Measurements from ENCODE around the gene HSF4.
A peak's percentile ranks its signal among the peaks of the same experiment; 100 is the strongest.

Gene HSF4

DNA sequence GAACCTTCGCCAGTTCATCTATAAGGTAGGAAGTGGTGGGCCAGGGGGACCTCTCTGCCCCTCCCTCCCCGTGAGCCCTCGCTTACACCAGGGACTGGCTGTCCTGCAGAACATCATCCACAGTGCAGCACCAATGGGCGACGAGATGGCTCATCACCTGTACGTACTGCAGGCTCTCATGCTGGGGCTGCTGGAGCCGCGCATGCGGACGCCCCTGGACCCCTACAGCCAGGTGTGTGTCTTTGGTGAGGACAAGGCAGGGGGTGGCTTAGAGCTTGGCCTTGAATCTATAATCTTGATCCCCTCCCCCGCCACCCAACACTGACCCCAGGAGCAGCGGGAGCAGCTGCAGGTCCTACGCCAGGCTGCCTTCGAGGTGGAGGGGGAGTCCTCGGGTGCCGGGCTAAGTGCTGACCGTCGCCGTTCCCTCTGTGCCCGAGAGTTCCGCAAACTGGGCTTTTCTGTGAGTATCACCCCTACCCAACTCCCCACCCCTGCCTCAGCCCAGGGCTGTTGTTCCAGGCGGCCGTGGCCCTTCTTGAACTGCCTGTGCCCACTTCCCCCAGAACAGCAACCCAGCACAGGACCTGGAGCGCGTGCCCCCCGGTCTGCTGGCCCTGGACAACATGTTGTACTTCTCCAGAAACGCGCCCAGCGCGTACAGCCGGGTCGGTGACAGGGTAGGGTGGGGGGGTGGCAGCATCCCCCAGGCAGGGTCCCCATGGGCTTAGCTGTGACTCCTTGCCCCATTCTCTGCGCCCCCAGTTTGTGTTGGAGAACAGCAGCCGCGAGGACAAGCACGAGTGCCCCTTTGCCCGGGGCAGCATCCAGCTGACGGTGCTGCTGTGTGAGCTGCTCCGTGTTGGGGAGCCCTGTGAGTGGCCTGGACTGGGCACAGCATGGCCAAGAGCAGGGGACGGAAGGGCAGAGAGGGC is 37.1 kb downstream of the HSF4 start:
- DNase-seq (ENCODE audit: low spot score) = no peak

DNA sequence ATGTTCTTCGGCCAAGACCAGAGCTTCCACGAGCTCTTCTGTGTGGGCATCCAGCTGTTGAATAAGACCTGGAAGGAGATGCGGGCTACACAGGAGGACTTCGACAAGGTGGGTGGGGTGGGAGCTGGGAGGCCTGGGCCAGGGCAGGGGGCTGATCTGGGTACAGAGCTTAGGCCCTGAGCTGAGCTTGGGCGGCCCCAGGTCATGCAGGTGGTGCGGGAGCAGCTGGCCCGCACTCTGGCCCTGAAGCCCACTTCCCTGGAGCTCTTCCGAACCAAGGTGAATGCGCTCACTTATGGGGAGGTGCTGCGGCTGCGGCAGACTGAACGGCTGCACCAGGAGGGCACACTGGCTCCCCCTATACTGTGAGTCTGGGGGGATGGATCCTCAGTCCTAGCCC is 37.9 kb downstream of the HSF4 start:
- DNase-seq (ENCODE audit: low spot score) = no peak

DNA sequence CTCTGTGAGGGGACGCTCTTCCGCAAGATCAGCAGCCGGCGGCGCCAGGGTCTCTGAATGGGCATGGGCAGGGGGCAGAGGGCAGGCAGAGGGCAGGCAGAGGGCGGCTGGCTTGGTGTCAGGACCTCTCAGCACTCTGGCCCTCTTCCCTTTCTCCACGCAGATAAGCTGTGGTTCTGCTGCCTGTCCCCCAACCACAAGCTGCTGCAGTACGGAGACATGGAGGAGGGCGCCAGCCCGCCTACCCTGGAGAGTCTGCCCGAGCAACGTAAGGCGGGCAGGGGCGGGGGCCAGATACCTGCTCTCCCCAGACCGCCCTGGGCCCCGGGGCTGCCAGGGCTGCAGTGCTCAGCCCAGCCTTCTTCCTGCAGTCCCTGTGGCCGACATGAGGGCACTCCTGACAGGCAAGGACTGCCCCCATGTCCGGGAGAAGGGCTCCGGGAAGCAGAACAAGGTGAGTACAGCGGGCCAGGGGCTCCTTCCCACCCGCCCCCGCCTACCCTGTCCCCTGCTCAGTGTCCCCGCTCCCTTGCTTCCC is 38.5 kb downstream of the HSF4 start:
- DNase-seq (ENCODE audit: low spot score) = no peak

DNA sequence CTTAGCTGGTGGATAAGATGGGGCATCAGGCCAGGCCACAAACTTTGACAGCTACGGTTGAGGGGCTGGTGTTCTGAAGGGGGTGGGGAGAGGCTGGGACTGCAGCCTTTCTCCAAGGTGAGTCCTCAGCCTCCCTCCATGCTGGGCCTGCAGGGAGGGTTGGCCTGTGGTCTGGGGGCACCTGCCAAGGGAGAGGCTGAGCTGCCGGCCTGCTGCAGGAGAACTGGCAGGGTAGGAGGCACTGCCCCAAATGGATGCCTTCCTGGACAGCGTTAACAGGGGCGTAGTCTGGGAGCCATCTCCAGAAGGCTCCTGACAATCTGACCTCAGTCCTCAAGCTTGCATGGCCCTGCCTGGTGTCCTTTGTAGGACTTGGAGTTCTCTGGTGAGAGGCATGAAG is 39.5 kb downstream of the HSF4 start:
- no peak for DNase-seq (ENCODE audit: low spot score)

DNA sequence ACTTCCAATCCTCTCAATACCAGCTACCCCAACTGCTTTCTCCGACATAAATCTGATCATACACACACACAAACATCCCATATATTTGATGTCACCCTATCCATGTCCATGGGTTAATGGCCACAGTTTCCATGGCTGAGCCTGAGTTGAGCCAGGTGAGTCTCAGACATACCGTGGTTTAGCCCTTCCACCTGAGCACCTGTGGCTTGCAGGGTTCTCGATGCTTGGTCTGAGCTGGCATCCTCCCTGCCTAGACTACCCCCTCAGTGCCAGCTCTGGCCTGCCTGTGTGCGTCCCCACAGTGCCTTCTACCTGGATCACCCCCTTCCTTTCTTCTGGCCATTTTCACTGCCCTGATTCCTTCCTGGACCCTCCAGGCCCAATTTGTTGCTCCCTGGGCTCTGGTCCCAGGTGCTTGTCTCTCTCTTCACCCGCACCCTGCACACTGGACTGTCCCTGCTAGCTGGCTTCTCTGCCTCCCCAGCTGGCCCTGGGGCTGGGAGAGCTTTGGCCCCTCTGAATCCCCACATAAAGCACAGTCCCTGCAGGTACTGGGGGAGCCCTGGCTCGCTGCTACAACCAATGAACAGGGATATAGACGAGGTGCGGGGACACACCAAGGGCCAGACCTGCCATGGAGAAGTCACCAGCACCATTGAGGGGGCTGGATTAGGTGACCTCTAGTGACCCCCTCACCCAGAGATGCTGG is 41.7 kb downstream of the HSF4 start:
- DNase-seq (ENCODE audit: low spot score) = no peak

DNA sequence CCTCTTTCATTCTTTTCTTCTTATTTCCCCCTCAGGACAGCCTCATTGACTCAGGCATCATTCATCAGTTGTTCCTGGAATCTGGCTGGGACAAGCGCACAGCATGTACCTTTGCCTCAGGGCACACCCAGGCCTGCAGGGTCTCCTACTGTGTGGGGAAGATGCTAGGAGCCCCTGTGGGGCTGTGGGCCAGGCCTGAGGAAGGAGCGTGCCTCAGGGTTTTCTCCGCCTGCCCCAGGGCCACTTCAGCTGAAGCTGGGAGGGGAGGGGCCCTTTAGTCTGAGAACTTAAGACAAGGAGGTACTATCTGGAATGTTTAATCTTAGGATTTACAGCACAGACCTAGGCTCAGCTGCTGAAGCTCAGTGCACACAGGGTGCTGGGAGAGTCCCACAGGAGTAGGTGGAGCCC is 42.3 kb downstream of the HSF4 start:
- no peak for DNase-seq (ENCODE audit: low spot score)

DNA sequence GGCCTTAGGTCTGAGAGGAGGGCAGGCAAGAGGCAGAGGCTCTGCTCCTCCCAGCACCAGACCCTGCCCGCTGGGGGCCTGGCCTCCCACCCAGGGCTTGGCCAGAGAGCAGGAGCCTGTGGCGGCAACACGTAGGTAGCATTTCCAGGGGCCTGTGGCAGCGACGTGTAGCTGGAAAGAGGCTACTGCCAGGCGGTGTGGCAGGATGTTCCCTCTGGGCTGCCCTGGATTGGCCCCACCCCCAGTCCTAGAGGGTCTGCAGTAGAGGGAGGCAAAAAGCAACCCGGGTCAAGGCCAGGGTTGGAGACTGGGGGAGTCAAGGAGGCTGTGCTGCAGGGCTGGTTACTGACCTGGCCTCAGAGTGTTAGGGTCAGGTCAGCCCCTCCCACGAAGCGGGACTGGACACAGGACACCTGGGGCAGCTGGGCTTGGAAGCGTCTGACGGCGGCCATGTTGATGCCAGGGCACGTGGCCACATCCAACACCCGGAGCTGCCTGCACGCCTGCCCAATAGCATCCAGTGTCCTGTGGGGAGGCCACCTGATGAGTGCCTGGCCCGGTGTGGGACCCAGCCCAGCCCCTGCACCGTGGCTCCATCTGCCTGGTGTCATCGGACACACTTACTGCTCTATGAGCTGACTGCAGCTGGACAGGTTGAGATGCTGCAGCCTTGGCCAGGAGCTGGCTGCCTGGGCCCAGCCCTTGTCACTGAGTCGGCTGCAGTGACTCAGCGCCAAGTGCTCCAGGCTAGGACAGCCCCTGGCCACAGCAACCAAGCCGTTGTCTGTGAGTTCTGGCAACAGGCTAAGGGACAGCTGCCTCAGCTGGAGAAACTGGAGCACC is 42.9 kb downstream of the HSF4 start:
- no peak for DNase-seq (ENCODE audit: low spot score)

DNA sequence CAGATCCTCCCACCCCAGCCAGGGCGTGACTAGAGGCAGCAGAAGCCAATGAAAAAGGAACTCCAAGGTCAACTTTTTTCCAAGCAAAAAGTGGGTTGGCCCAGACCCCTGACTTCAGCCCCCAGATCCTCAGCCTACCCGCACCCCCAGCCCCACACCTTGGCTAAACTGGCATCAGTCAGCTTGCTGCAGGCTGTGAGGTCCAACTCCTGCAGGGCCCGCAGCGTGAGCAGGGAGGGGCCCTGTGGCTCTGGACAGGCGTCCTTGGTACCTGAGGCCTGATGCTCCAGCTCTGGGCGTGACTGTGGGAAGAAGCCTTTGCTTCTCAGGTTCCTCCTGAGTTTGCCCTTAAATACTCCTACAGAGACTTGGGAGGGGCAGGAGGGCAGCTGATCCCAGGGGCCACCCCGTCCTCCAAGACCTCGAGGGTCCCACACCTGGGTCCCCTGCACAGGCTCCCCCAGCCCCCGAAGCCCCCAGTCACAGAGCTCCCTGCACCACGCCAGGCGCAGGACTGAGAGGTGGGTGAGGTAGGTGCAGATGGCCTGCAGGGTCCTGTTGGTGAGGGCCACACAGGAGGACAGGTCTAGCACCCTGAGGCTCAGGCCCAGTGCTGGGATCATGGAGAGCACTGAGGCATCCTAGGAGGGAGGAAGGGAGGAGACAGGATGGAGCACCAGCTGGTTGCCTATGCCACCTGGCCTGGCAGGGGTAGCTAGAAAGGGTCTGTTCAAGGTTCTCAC is 43.8 kb downstream of the HSF4 start:
- no peak for DNase-seq (ENCODE audit: low spot score)

DNA sequence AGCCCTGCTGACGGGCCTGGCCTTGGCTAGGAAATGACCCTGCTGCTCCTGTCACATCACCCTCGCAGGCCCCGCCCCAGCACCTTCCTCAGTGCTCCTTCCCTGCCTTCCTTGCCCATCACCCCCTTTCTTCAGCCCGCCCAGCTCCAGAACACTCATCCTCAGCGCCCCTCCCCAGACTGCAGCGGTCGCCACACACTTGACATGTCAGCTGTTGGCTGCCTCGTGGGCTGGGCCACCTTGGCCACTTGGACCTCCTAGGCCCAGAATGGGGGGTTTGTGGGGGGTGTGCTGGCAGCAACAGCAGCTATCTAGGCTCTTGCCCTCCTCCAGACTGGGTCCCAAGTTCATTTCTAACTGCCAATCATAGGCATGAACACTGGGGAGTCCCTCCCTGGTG is 45.0 kb downstream of the HSF4 start:
- no peak for DNase-seq (ENCODE audit: low spot score)

DNA sequence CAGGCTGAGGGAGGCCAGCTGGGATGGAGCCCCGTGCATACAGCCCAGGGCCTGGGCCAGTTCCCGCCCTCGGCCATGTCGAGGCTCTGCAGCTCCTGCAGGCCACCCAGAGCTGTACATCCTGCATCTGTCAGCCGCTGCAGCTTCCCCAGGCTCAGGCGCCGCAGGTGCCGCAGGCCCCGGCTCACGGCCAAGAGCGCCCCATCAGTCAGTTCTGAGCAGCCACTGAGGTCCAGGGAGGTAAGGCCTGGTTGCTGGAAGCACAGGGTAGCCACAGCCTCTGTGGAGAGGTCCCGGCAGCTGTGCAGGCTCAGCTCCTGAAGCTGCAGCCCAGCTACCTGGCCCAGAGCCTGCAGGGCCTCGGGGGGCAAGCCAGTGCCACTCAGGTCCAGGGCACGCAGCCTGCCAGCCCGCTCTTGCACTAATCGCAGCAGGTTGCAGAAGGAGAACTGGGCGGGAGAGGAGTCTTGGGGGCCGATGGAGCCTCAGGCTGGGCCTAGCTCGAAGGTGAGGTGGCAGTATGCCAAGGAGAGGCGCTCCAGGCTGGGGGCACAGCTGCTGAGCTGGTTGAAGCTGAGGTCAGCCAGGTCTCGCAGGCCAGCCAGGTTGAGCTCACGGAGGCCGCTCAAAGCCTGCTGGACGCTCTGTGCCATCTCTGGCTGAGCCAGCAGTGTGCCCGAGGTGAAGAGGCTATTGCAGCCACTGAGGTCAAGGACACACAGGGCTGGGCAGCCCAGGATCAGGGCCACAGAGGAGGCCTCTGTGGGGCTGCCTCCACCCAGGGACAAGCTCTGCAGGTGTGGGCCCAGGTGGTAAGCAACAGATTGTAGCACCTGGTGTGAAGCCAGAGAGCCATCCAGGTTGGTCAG is 45.8 kb downstream of the HSF4 start:
- DNase-seq (ENCODE audit: low spot score) = no peak

DNA sequence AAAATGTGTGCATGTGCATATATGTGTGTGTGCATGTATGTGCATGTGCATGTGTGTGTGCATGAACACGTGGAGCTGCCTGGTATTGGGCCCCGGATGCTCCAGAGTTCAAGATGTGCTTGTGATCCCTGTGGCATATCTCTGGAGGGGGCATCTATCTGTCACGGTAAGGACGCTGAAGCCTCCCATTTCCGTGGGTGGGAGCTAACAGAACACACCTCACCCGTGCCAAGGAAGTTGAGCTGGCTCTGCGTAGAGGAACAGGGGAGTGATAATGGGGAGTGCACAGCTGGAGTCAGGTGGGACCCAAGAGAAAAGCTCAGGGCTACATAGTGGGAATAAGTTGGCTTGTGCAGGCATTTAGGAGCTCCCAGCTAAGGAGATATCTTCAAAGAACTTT is 47.1 kb downstream of the HSF4 start:
- DNase-seq (ENCODE audit: low spot score) = no peak

DNA sequence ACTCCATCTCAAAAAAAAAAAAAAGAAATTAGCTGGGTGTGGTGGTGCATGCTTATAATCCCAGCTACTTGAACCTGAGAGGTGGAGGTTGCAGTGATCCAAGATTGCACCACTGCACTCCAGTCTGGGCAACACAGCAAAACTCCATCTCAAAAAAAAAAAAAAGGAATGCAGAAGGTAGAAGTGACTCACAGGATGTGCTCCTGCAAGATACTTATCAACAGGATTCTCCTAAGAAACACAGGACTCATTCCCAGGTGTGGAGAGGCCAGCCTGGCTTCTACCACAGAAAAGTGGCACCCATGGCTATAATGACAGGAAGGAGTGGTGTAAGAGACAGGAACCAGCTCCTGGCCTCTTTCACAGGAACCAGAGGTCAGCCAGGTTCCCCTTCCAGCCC is 48.2 kb downstream of the HSF4 start:
- no peak for DNase-seq (ENCODE audit: low spot score)

DNA sequence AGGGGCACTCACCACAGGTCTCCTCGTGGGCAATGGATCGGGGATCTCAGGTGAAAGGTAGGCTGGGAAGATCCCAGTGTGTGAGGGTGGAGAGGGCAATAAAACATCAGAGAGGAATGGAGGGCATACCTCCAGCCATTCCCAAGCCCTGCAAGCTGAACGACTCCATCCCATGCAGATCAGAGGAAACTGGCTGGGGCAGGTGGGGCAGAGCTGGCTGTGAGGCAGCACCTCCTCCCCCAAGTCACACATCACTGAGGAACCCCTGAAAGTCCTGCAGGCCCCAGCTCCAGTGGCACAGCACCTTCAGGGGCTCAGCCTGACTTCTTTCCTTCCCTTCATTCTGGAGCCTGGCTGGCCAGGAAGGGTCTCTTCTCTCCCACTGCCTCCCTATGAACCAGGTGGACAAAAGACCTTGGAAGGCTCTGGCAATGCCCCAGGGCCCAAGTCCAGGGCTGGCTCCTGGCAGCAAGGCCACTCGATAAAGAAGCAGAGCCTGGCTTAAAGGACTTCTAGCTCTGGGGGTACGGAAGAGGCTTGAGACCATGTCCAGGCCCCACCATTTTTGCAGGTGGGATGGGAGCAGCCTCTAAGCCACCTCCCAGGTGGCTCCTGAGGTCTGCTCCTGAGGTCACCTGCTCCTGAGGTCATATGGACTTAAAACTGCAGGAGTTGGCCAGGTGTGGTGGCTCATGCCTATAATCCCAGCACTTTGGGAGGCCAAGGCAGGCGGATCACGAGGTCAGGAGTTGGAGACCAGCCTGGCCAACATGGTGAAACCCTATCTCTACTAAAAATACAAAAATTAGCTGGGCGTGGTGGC is 48.9 kb downstream of the HSF4 start:
- no peak for DNase-seq (ENCODE audit: low spot score)

DNA sequence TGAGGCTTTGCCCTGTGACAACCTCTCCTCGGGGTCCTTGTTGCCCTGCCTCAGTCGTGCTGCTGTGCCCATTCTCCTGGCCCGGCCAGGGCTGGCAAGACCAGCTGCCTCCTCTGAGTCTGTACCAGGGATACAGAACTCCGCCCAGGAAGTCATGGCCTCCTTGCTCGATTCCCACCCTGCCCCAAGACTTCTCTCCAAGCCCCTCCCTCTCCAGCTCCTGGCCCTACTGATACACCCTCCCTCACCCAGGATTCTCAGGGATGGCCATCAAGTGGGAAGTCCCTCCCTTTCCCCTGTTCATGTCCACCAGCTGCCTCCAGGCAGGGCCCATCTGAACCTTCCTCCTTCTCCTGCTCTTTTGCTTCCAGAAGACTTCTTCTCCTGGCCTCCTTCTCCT is 51.2 kb downstream of the HSF4 start:
- DNase-seq (ENCODE audit: low spot score) = no peak

DNA sequence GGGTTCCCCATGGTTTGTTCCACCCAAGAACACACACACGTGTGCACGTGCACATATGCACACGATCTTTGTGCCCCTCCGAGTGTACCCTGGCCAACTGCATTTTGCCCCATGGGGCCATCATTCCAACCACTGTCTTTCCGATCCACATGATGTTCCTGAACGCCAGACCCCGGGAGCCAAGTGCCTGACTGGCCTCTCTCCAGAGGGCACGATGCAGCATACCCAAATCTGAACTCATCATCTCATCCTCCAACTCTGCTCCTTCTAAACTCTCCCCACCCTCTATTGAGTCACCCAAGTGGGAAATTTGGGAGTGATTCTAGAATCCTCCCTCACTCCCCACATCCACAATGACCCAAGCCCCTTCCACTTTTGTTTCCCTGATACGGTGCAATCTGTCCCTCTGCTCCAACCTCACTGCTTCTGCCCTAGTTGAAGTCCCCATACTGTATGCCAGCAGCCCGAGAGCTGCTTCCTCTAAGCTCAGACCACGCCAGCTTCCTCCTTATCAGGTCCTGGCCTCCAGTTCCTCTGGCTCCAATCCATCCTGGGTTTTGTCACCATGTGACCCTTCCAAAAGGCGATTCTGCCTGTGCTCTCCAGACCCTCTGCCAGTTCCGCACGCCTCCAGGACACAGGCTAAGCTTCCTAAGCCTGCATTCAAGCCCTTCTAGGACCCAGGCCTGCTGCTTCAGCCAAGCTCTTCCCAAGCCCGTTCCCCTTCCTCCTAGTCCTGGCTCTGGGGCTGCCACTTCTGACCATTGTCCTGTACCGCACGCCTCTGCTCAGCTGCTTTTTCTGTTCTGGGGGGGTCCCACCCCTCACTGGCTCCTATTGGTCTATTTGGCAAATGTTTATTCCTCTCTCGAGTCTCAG is 52.3 kb downstream of the HSF4 start:
- DNase-seq (ENCODE audit: low spot score) = peak; percentile 46
